ENCODE data around the gene SUGP1.
"Not testable (repeated sequence)": the region's sequence is repeated elsewhere in the genome, so short reads cannot be mapped to it uniquely, and the experiment has no call there.

The SUGP1 gene

GRCh38 chr19:19320361-19321140 is at the start of gene SUGP1, which contains the start of gene MAU2:
TSS of gene SUGP1 (minus strand) at chr19:19320509. CDS start at chr19:19320496, 13 bp downstream.
TSS of gene MAU2 (plus strand) at chr19:19320829. CDS start at chr19:19320860, 31 bp downstream.
- DNase-seq (ENCODE audit: low spot score) = peak; percentile 91

GRCh38 chr19:19368087-19368486 is 47.8 kb upstream of the SUGP1 start:
- no peak for DNase-seq (ENCODE audit: low spot score)

- peak; percentile 76 for DNase-seq (ENCODE audit: low spot score)
Measured at GRCh38 chr19:19366434-19367396, 46.4 kb upstream of the SUGP1 start.

- DNase-seq (ENCODE audit: low spot score) = no peak
Measured at GRCh38 chr19:19362075-19362474, 41.8 kb upstream of the SUGP1 start.

GRCh38 chr19:19361075-19361594 is 40.8 kb upstream of the SUGP1 start:
- DNase-seq (ENCODE audit: low spot score) = peak; percentile 75

GRCh38 chr19:19356901-19357566 is 36.7 kb upstream of the SUGP1 start:
- no peak for DNase-seq (ENCODE audit: low spot score)

GRCh38 chr19:19356500-19356899 is 36.2 kb upstream of the SUGP1 start:
- no peak for DNase-seq (ENCODE audit: low spot score)

GRCh38 chr19:19355606-19356139 is 35.4 kb upstream of the SUGP1 start:
- no peak for DNase-seq (ENCODE audit: low spot score)

- no peak for DNase-seq (ENCODE audit: low spot score)
Measured at GRCh38 chr19:19354932-19355331, 34.6 kb upstream of the SUGP1 start.

- no peak for DNase-seq (ENCODE audit: low spot score)
Measured at GRCh38 chr19:19354007-19354406, 33.7 kb upstream of the SUGP1 start.

- no peak for DNase-seq (ENCODE audit: low spot score)
Measured at GRCh38 chr19:19352823-19353222, 32.5 kb upstream of the SUGP1 start.

GRCh38 chr19:19350756-19351155 is 30.4 kb upstream of the SUGP1 start:
- DNase-seq (ENCODE audit: low spot score) = not testable (repeated sequence)

GRCh38 chr19:19349365-19349764 is 29.1 kb upstream of the SUGP1 start:
- no peak for DNase-seq (ENCODE audit: low spot score)

- no peak for DNase-seq (ENCODE audit: low spot score)
Measured at GRCh38 chr19:19348266-19348665, 28.0 kb upstream of the SUGP1 start.

GRCh38 chr19:19347401-19348110 is 27.2 kb upstream of the SUGP1 start:
- DNase-seq (ENCODE audit: low spot score) = no peak

- DNase-seq (ENCODE audit: low spot score) = no peak
Measured at GRCh38 chr19:19345970-19346369, 25.7 kb upstream of the SUGP1 start.

GRCh38 chr19:19345232-19345631 is 24.9 kb upstream of the SUGP1 start:
- DNase-seq (ENCODE audit: low spot score) = no peak

- DNase-seq (ENCODE audit: low spot score) = no peak
Measured at GRCh38 chr19:19343762-19344161, 23.5 kb upstream of the SUGP1 start.

- no peak for DNase-seq (ENCODE audit: low spot score)
Measured at GRCh38 chr19:19343016-19343362, 22.7 kb upstream of the SUGP1 start.

GRCh38 chr19:19342086-19343015 is 22.0 kb upstream of the SUGP1 start:
- no peak for DNase-seq (ENCODE audit: low spot score)
